Mucosa of descending colon (tissue), 3 donors: Measurements from ENCODE around the gene LRRFIP2. TPM values are rescaled to one million over a fixed set of nuclear protein-coding genes. Genes with fewer than 3 reads are reported as not detected.

Experiments used
- ATAC-seq: fragments of 200-7000 bp; cut with Tn5 transposase; one replicate; pipeline ENCODE4 v1.9.1; 2020; ENCODE audit warnings: mild to moderate bottlenecking, moderate library complexity
- DNase-seq, 3 donors: peaks; one replicate each; pipeline ENCODE4 v3.0.0-alpha.2; 2020
- H3K36me3 ChIP-seq: fragments of 200-600 bp; one replicate; pipeline ENCODE4 v1.8.0; 2021; ENCODE audit warnings: low read depth, mild to moderate bottlenecking
- H3K4me1 ChIP-seq: fragments of 200-600 bp; one replicate; pipeline ENCODE4 v1.8.0; 2021; ENCODE audit warnings: low read depth, mild to moderate bottlenecking
- H3K4me3 ChIP-seq: fragments of 200-600 bp; one replicate; pipeline ENCODE4 v1.8.0; 2021; ENCODE audit warnings: mild to moderate bottlenecking
- H3K9me3 ChIP-seq: fragments of 200-600 bp; one replicate; pipeline ENCODE4 v1.8.0; 2021; ENCODE audit warnings: mild to moderate bottlenecking
- intact Hi-C, 2 donors: fragments of 100-400 bp; cut with DNase I in 1 of 2; cut with micrococcal nuclease in 1 of 2; formaldehyde crosslinking; loops; one replicate each; pipeline versions ENCODE4 v1.11.0 to v1.11.1; 2022; cut with DNase I, micrococcal nuclease
- total RNA-seq, 3 donors: library from RNA; stranded (reverse); fragmentation: NEBNext Ultra II Directional in 2 of 3; extraction: Animal tissue kit (Norgen Biotek cat#: 25700) in 2 of 3; gene quantifications; one replicate each; pipeline versions ENCODE4 v1.2.1 to v1.2.4, GENCODE V29; 2021 to 2023
- TF ChIP-seq, protein P1 (sequence below): fragments of 200-600 bp; IDR thresholded peaks from one replicate; pipeline ENCODE4 v1.8.0; 2022; ENCODE audit warnings: antibody characterized with exemption, mild to moderate bottlenecking
- donor health status: DM: no; HTN: no; CAD: no; lungs with moderate emphysema.
- donor health status: DM: no; HTN: no; CAD: no.
- donor health status: DM: no; HTN: yes; CAD: no.

LRRFIP2 gene
- total RNA-seq, 3 donors from 2014 or later = 89.9 to 136 (median 128) TPM

DNA sequence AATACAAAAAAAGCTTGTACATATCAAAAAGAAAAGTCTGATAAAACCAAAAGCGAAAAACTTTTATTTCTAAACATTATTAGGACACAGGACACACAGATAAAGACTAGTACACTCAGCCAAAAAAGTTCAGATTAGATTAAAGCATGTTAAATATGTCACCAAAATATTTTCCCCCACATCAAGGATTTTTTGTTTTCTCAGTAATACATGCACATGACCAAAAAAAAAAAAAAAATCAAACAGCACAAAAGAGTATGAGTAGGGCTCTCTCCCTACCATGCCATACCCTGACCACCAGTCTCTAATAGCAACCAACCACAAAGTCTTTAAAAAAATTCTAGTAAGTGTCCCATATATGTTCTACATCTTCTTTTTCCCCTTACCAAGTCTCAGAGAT is 77.4 kb downstream of the LRRFIP2 start:
- intact Hi-C loops = no loop called here
- DNase-seq (no peak), ATAC-seq (no peak)
- Histone ChIP-seq H3K9me3 (no peaks in the 10 kb centered on the region), H3K36me3 (no peaks in the 10 kb centered on the region), H3K4me3 (no peak overlapping the region), H3K4me1 (no peaks in the 10 kb centered on the region)
- TF ChIP-seq, protein P1, sequence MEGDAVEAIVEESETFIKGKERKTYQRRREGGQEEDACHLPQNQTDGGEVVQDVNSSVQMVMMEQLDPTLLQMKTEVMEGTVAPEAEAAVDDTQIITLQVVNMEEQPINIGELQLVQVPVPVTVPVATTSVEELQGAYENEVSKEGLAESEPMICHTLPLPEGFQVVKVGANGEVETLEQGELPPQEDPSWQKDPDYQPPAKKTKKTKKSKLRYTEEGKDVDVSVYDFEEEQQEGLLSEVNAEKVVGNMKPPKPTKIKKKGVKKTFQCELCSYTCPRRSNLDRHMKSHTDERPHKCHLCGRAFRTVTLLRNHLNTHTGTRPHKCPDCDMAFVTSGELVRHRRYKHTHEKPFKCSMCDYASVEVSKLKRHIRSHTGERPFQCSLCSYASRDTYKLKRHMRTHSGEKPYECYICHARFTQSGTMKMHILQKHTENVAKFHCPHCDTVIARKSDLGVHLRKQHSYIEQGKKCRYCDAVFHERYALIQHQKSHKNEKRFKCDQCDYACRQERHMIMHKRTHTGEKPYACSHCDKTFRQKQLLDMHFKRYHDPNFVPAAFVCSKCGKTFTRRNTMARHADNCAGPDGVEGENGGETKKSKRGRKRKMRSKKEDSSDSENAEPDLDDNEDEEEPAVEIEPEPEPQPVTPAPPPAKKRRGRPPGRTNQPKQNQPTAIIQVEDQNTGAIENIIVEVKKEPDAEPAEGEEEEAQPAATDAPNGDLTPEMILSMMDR = no peak

DNA sequence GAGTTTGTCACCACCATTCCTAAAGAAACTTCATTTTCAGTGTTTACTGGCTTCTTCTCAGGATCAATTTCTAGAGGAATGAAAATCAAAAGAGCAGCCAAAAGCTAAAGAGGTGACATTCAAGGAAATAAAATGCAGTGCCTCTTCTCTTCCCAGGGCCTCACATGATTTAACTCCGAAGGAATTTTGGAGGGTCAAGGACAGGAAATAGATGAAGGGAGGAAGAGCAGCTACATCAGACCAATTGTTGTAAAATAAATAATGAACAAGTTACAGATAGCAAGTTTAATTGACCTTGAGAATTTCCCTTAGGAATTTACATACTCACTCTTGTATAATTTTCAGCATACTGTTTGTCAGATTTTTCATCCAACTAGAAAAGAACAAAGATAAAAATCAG is 78.1 kb downstream of the LRRFIP2 start:
- Histone ChIP-seq H3K36me3 (no peaks in the 10 kb centered on the region), H3K4me1 (no peaks in the 10 kb centered on the region), H3K9me3 (no peaks in the 10 kb centered on the region), H3K4me3 (no peak overlapping the region)
- ATAC-seq (no peak), DNase-seq (no peak)
- intact Hi-C loops = no loop called here
- TF ChIP-seq, protein P1 = no peak

DNA sequence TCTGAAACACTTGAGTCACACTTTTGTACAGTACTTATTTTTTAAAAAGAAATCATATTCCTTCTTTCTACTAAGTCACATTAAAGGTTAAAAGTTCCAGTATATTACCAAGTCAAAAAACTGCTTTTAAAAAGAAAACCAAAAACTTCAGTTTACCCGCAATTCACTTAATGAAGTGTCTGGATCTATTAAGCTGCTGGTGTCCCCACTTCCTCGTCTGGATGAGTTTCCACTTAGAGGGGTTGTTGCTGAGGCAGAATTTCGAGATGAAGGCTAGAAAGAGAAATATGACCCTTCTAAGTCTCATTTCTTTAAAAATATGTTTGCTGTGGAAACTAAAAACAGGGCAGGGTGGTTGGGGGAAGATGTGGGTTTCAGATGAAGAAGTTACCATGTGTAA is 79.7 kb downstream of the LRRFIP2 start:
- H3K9me3 ChIP-seq = no peaks in the 10 kb centered on the region
- no peak for ATAC-seq
- no peaks in the 10 kb centered on the region for H3K36me3 ChIP-seq
- no peaks in the 10 kb centered on the region for H3K4me1 ChIP-seq
- intact Hi-C loops = no loop called here
- DNase-seq = no peak
- TF ChIP-seq, protein P1 = no peak
- H3K4me3 ChIP-seq = no peak overlapping the region

DNA sequence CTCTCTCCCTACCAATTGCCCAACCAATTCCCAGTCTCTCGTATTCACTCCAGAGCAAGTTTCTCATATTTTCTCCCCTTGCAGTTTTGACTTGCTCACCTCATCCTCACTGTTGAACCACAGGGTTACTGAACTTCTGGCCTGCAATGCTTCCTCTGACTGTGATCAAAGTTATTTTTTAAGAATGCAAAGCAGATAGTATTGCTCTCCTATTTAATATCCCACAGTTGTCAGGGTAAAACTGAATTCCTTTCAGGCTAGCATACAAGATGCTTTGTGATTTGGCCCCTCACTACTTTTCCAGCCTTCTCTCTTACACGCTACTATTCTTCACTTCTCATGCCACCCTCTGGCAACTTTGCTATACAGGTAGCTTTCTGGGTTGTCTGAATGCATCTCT is 80.9 kb downstream of the LRRFIP2 start:
- H3K36me3 ChIP-seq = no peaks in the 10 kb centered on the region
- intact Hi-C loops = no loop called here
- DNase-seq (no peak), ATAC-seq (no peak)
- H3K9me3 ChIP-seq = no peaks in the 10 kb centered on the region
- H3K4me1 ChIP-seq = no peaks in the 10 kb centered on the region
- H3K4me3 ChIP-seq = no peak overlapping the region
- TF ChIP-seq, protein P1 = no peak

DNA sequence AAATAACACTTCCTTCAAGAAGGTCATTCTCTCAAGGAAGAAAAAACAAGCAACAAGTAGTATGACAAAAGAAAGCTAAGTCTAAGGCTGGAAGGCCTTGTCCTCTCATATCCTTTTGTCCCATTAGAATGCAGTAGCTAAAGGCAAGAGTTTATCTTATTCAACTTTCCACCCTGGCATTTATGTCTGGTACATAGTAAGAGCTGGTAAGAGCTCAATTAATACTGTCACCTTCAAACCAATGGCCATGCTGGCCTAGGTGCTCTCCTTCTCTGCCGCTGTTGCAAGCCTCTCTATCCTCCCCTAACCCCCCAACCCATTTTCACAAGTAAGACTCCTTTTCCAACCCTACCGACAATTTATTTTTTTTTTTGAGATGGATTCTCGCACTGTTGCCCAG is 81.9 kb downstream of the LRRFIP2 start:
- TF ChIP-seq, protein P1 = no peak
- H3K9me3 ChIP-seq = no peaks in the 10 kb centered on the region
- DNase-seq (no peak), ATAC-seq (no peak)
- intact Hi-C loops = no loop called here
- H3K4me1 ChIP-seq = no peaks in the 10 kb centered on the region
- no peaks in the 10 kb centered on the region for H3K36me3 ChIP-seq
- no peak overlapping the region for H3K4me3 ChIP-seq

DNA sequence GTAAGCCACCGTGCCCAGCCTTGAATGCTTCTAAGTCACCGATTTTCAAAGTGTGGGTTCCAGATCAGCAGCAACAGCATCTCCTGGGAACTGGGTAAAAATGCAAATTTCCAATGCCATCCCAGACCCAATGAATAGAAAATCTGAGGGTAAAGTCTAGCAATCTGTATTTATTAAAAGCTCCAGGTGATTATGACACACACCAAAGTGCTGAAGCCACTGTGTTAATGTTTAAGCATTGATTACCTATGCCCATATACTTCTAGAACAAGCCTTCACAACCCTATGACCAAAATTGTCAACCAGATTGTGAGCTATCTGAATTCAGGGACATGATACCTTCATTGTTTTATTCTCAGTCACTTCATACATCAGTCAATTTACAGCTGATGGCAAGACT is 86.5 kb downstream of the LRRFIP2 start:
- H3K4me3 ChIP-seq = no peak overlapping the region
- TF ChIP-seq, protein P1 = no peak
- peaks cover 4% of the 10 kb centered on the region for H3K36me3 ChIP-seq
- DNase-seq (no peak), ATAC-seq (no peak)
- H3K4me1 ChIP-seq = no peaks in the 10 kb centered on the region
- no peaks in the 10 kb centered on the region for H3K9me3 ChIP-seq
- intact Hi-C loops = no loop called here
